Suprapubic skin (tissue), 4 donors: ENCODE results near the gene LNPEP.

Experiments
- CTCF ChIP-seq, 2 donors: fragments of 200-600 bp in 1 of 2; fragments of 450-650 bp in 1 of 2; sonication (generic) in 1 of 2; IDR thresholded peaks; one replicate each; pipeline ENCODE4 v1.5.1; 2016 to 2019; ENCODE audit warnings: antibody characterized with exemption in 2 of 2, mild to moderate bottlenecking in 1 of 2, moderate library complexity in 1 of 2
- EP300 ChIP-seq: sonication (generic); formaldehyde crosslinking; IDR thresholded peaks from one replicate; pipeline ENCODE4 v1.6.1; 2017; ENCODE audit warnings: antibody characterized with exemption
- POLR2A ChIP-seq, 2 donors: fragments of 450-650 bp; IDR thresholded peaks; one replicate each; pipeline ENCODE4 v1.6.1; 2017; ENCODE audit warnings: antibody characterized with exemption in 2 of 2, mild to moderate bottlenecking in 2 of 2, moderate library complexity in 2 of 2
- POLR2AphosphoS5 ChIP-seq, 3 donors: sonication (generic); formaldehyde crosslinking; IDR thresholded peaks; one replicate each; pipeline ENCODE4 v1.6.1; 2017; ENCODE audit warnings: antibody characterized with exemption in 3 of 3

DNA sequence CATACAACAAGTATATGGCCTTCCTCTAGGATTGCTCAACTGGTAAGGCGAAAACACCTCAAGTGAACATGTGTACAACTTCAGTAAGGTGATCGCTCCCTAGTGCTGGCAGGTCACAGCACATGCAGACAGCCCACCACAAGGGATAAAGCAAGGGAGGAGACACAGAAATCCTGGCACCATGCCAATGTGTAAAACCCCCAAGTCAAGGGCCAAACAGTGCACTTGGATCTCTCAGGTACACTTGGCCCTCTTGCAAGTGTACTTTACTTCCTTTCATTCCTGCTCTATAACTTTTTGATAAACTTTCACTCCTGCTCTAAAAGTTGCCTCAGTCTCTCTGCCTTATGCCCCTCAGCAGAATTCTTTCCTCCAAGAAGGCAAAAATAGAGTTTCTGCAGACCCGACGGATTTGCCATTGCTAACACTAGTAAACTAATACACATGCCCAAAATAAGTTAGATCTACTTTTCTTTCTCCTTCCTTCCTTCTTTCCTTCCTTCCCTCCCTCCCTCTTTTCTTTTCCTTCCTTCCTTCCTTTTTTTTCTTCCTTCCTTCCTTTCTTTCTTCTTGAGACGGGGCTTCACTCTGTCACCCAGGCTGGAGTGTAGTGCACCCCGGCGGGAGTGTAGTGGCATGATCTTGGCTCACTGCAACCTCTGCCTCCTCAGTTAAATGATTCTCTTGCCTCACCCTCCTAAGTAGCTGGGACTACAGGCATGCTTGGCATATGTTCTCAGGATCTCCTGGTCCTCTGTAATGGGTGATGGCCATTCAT is 6.8 kb upstream of the LNPEP start:
- TF ChIP-seq POLR2AphosphoS5 (IDR thresholded peaks at IDR 0.05) = no peak
- TF ChIP-seq CTCF (IDR thresholded peaks at IDR 0.05) = no peak
- TF ChIP-seq EP300 = no peak
- TF ChIP-seq POLR2A (IDR thresholded peaks at IDR 0.05) = no peak
